Measurements from ENCODE around the gene DPF1. TPM values are rescaled to one million over a fixed set of nuclear protein-coding genes. Genes with fewer than 3 reads are reported as not detected.

Gene DPF1
- total RNA-seq, 1 donor from 2014 or later, result 12.6 TPM

DNA sequence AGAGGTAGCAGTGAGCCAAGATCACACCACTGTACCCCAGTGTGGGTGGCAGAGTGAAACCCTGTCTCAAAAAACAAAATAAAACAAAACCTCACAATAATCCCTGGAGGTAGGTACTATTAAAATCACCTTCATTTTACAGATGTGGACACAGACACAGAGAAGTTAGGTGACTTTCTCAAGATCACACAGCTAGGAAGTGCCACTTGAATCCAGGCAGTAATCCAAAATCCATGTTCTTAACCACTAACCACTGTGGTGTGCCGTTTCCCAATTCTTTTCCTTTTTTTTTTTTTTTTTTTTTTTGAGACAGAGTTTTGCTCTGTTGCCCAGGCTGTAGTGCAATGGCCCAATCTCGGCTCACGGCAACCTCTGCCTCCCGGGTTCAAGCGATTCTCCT, 23.1 kb upstream of the DPF1 start:
- no peak for DNase-seq (ENCODE audit: extremely low spot score, unreplicated experiment)
- Mint-ChIP-seq H3K27me3 (no peaks in the 10 kb centered on the region), H3K9me3 (no peaks in the 10 kb centered on the region), H3K27ac (no peak overlapping the region), H3K36me3 (no peaks in the 10 kb centered on the region), H3K4me3 (no peak overlapping the region), H3K4me1 (ENCODE audit: unreplicated experiment) (peaks cover 25% of the 10 kb centered on the region)
- TF ChIP-seq, protein P1, sequence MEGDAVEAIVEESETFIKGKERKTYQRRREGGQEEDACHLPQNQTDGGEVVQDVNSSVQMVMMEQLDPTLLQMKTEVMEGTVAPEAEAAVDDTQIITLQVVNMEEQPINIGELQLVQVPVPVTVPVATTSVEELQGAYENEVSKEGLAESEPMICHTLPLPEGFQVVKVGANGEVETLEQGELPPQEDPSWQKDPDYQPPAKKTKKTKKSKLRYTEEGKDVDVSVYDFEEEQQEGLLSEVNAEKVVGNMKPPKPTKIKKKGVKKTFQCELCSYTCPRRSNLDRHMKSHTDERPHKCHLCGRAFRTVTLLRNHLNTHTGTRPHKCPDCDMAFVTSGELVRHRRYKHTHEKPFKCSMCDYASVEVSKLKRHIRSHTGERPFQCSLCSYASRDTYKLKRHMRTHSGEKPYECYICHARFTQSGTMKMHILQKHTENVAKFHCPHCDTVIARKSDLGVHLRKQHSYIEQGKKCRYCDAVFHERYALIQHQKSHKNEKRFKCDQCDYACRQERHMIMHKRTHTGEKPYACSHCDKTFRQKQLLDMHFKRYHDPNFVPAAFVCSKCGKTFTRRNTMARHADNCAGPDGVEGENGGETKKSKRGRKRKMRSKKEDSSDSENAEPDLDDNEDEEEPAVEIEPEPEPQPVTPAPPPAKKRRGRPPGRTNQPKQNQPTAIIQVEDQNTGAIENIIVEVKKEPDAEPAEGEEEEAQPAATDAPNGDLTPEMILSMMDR (conservative IDR thresholded peaks at IDR 0.05), result no peak

DNA sequence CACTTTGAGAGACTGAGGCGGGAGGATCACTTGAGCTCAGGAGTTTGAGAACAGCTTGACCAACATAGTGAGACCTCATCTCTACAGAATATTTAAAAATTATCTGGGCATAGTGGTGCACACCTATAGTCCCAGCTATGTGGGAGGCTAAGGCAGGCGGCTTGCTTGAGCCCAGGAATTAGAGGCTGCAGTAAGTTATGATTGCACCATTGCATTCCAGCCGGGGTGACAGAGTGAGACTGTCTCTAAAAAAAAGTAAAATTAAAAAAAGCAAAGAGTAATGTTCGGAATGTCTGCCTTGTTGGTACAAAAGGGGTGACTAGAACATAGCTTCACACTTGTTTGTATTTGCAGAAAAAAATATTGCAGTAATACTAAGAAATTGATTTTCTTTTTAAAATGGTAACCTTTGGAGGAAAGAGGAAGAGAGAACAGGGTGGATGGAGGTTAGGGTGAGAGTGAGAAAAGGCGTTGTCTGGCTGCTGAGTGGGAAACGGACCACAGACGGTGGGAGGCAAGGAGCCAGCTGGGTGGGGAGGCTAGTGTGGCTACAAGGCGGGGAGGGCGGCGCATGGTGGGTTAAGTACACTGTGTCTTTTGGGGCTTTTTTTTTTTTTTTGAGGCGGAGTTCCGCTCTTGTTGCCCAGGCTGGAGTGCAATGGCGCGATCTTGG, 21.9 kb upstream of the DPF1 start:
- H3K36me3 Mint-ChIP-seq, result no peaks in the 10 kb centered on the region

DNA sequence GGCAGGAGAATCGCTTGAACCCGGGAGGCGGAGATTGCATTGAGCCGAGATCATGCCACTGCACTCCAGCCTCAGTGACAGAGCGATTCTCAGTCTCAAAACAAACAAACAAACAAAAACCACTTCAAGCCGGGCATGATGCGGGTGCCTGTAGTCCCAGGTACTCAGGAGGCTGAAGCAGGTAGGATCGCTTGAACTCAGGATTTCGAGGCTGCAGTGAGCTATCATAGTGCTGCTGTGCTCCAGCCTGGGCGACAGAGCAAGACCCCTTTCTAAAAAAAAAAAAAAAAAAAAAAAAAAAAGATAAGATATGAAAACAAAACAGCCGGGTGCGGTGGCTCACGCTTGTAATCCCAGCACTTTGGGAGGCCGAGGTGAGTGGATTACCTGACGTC, 19.3 kb upstream of the DPF1 start:
- Mint-ChIP-seq H3K4me3 (peak overlapping the region; percentile 80), H3K27me3 (no peaks in the 10 kb centered on the region), H3K9me3 (no peaks in the 10 kb centered on the region), H3K36me3 (no peaks in the 10 kb centered on the region), H3K27ac (no peak overlapping the region), H3K4me1 (ENCODE audit: unreplicated experiment) (peaks cover 9% of the 10 kb centered on the region)
- DNase-seq (ENCODE audit: extremely low spot score, unreplicated experiment), result no peak
- TF ChIP-seq, protein P1 (conservative IDR thresholded peaks at IDR 0.05), result no peak

More for the DNA sequence above, 21.9 kb upstream of the DPF1 start:
- TF ChIP-seq, protein P1 (conservative IDR thresholded peaks at IDR 0.05), result no peak
- Mint-ChIP-seq H3K27ac (peak overlapping the region; percentile 29), H3K27me3 (no peaks in the 10 kb centered on the region), H3K4me1 (ENCODE audit: unreplicated experiment) (peaks cover 15% of the 10 kb centered on the region), H3K4me3 (no peak overlapping the region), H3K9me3 (no peaks in the 10 kb centered on the region)
- no peak for DNase-seq (ENCODE audit: extremely low spot score, unreplicated experiment)

DNA sequence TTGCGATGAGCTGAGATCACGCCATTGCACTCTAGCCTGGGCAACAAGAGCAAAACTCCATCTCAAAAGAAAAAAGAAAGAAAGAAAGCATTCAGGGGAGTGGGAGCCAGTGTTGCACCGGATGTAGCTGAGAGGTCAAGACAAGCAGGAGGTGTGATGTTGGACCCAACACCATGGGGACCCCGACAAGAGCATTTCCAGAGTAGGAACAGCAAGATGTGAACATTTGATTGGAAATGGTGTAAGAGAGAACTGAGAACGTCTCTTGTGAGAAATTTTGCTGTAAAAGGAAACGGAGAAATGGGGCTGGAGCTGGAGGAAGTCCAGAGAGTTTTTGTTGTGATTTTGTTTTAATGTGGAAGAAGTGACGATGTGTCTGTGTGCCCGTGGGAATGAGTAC, 15.8 kb upstream of the DPF1 start:
- TF ChIP-seq, protein P1 (conservative IDR thresholded peaks at IDR 0.05), result no peak
- DNase-seq (ENCODE audit: extremely low spot score, unreplicated experiment), result no peak
- H3K4me3 Mint-ChIP-seq, result no peak overlapping the region

DNA sequence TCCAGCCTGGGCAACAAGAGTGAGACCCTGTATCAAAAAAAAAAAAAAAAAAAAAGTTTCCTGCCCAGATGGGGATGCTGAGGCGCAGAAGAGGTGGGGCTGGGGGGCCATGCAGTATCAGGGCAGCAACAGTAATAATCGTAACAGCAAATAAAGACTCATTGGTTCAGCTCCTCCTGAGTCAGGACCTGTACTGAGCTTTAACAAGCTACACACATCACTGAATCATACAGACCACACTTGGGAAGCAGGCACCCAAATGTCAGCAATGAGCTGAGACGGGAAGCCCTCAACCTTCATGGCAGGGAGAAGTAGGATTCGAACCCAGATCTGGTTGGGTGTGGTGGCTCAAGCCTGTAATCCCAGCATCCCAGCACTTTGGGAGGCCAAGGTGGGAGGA, 10.6 kb upstream of the DPF1 start:
- Mint-ChIP-seq H3K27me3 (peaks cover 23% of the 10 kb centered on the region), H3K4me1 (ENCODE audit: unreplicated experiment) (no peaks in the 10 kb centered on the region)
- TF ChIP-seq, protein P1 (conservative IDR thresholded peaks at IDR 0.05), result no peak

More for the DNA sequence above, 15.8 kb upstream of the DPF1 start:
- Mint-ChIP-seq H3K27me3 (no peaks in the 10 kb centered on the region), H3K27ac (no peak overlapping the region), H3K36me3 (no peaks in the 10 kb centered on the region), H3K4me1 (ENCODE audit: unreplicated experiment) (peaks cover 7% of the 10 kb centered on the region), H3K9me3 (no peaks in the 10 kb centered on the region)

More for the DNA sequence above, 10.6 kb upstream of the DPF1 start:
- DNase-seq (ENCODE audit: extremely low spot score, unreplicated experiment), result no peak
- H3K9me3 Mint-ChIP-seq, result no peaks in the 10 kb centered on the region
- no peak overlapping the region for H3K27ac Mint-ChIP-seq
- no peak overlapping the region for H3K4me3 Mint-ChIP-seq
- no peaks in the 10 kb centered on the region for H3K36me3 Mint-ChIP-seq

Data from type B pancreatic cell (in vitro differentiated cells).